HUES64 (cell line): ENCODE results near the gene TOX2.
A peak's percentile ranks its signal among the peaks of the same experiment; 100 is the strongest.

Experiments
- H3K27ac ChIP-seq: 2 replicates; pipeline ENCODE4 v1.7.0; 2013; ENCODE audit warnings: low read depth, low read length, inconsistent platforms
- H3K27me3 ChIP-seq: 2 replicates; pipeline ENCODE4 v1.6.1; 2013; ENCODE audit warnings: mild to moderate bottlenecking, low read length; ENCODE audit not compliant: insufficient read depth
- H3K36me3 ChIP-seq: 2 replicates; pipeline ENCODE4 v1.6.1; 2013; ENCODE audit warnings: mild to moderate bottlenecking, low read length; ENCODE audit not compliant: insufficient read depth
- H3K4me1 ChIP-seq: 2 replicates; pipeline ENCODE4 v1.6.1; 2013; ENCODE audit warnings: mild to moderate bottlenecking, low read length, moderate library complexity; ENCODE audit not compliant: insufficient read depth
- H3K4me3 ChIP-seq: 2 replicates; pipeline ENCODE4 v1.5.1; 2013; ENCODE audit warnings: mild to moderate bottlenecking, low read length, moderate library complexity
- H3K9ac ChIP-seq: 2 replicates; pipeline ENCODE4 v1.6.1; 2013; ENCODE audit warnings: mild to moderate bottlenecking, low read depth, low read length
- H3K9me3 ChIP-seq: 2 replicates; pipeline ENCODE4 v1.6.1; 2013; ENCODE audit warnings: low read depth, low read length; ENCODE audit not compliant: insufficient read depth
- WGBS: fragments of 150-250, 120-280 bp; methylation state at CpG from one replicate; pipeline ENCODE4 v1.1.7; 2013; ENCODE audit warnings: missing lambda C conversion rate; 5-methylcytosine and 5-hydroxymethylcytosine counted together

The TOX2 gene

GRCh38 chr20:43901296-43901695 is 13.4 kb upstream of the TOX2 start:
- 96% methylated on average over 3 of the region's 3 CpGs for WGBS
- Histone ChIP-seq H3K36me3 (no peaks in the 10 kb centered on the region), H3K4me3 (no peak overlapping the region), H3K4me1 (peaks cover 24% of the 10 kb centered on the region; the same call in 1 of the 2 replicates), H3K9me3 (0 out of 2 replicates have a peak, but pooled peaks cover 6% of the 10 kb centered on the region), H3K9ac (no peak overlapping the region), H3K27ac (no peak overlapping the region), H3K27me3 (no peaks in the 10 kb centered on the region)

GRCh38 chr20:43903953-43904826 is 10.5 kb upstream of the TOX2 start:
- no peak overlapping the region for H3K27ac ChIP-seq
- H3K9me3 ChIP-seq = peaks cover 15% of the 10 kb centered on the region
- H3K36me3 ChIP-seq = no peaks in the 10 kb centered on the region
- H3K4me1 ChIP-seq = peaks cover 24% of the 10 kb centered on the region; the same call in 1 of the 2 replicates
- no peak overlapping the region for H3K4me3 ChIP-seq
- WGBS = 50% methylated on average over 14 of the region's 14 CpGs
- no peaks in the 10 kb centered on the region for H3K27me3 ChIP-seq
- H3K9ac ChIP-seq = peak overlapping the region; percentile 50; the same call in 1 of the 2 replicates

GRCh38 chr20:43904827-43905177 is 9.8 kb upstream of the TOX2 start:
- no peaks in the 10 kb centered on the region for H3K27me3 ChIP-seq
- 90% methylated on average over 8 of the region's 8 CpGs for WGBS
- H3K27ac ChIP-seq = no peak overlapping the region
- H3K4me1 ChIP-seq = peaks cover 18% of the 10 kb centered on the region; the same call in 1 of the 2 replicates
- H3K4me3 ChIP-seq = no peak overlapping the region
- H3K36me3 ChIP-seq = no peaks in the 10 kb centered on the region
- peaks cover 15% of the 10 kb centered on the region for H3K9me3 ChIP-seq
- H3K9ac ChIP-seq = no peak overlapping the region

- peaks cover 9% of the 10 kb centered on the region for H3K9me3 ChIP-seq
- H3K4me3 ChIP-seq = no peak overlapping the region
- H3K4me1 ChIP-seq = peaks cover 8% of the 10 kb centered on the region; the same call in 1 of the 2 replicates
- no peak overlapping the region for H3K9ac ChIP-seq
- WGBS = 93% methylated on average over 2 of the region's 2 CpGs
- no peak overlapping the region for H3K27ac ChIP-seq
- H3K36me3 ChIP-seq = no peaks in the 10 kb centered on the region
- H3K27me3 ChIP-seq = no peaks in the 10 kb centered on the region
These were observed 8.1 kb upstream of the TOX2 start for GRCh38 chr20:43906505-43907034.

- Histone ChIP-seq H3K9ac (no peak overlapping the region), H3K4me1 (no peaks in the 10 kb centered on the region; the same call in 1 of the 2 replicates), H3K4me3 (no peak overlapping the region), H3K36me3 (no peaks in the 10 kb centered on the region), H3K27ac (no peak overlapping the region), H3K9me3 (peaks cover 14% of the 10 kb centered on the region), H3K27me3 (peaks cover 7% of the 10 kb centered on the region)
- WGBS = 78% methylated on average over 3 of the region's 3 CpGs
These were observed 5.4 kb upstream of the TOX2 start for GRCh38 chr20:43909211-43909610.

- no peak overlapping the region for H3K27ac ChIP-seq
- H3K36me3 ChIP-seq = no peaks in the 10 kb centered on the region
- peaks cover 9% of the 10 kb centered on the region for H3K27me3 ChIP-seq
- no peak overlapping the region for H3K4me3 ChIP-seq
- WGBS = 82% methylated on average over 5 of the region's 5 CpGs
- no peaks in the 10 kb centered on the region; the same call in 1 of the 2 replicates for H3K4me1 ChIP-seq
- H3K9ac ChIP-seq = no peak overlapping the region
- peaks cover 14% of the 10 kb centered on the region for H3K9me3 ChIP-seq
These were observed 4.9 kb upstream of the TOX2 start for GRCh38 chr20:43909720-43910119.

GRCh38 chr20:43910564-43910963 is 4.1 kb upstream of the TOX2 start:
- H3K4me1 ChIP-seq = no peaks in the 10 kb centered on the region
- H3K36me3 ChIP-seq = no peaks in the 10 kb centered on the region
- H3K4me3 ChIP-seq = no peak overlapping the region
- peaks cover 14% of the 10 kb centered on the region for H3K9me3 ChIP-seq
- H3K27ac ChIP-seq = no peak overlapping the region
- peaks cover 17% of the 10 kb centered on the region for H3K27me3 ChIP-seq
- WGBS = 83% methylated on average over 4 of the region's 4 CpGs
- H3K9ac ChIP-seq = no peak overlapping the region

GRCh38 chr20:43911066-43911465 is 3.6 kb upstream of the TOX2 start:
- WGBS = 62% methylated on average over 2 of the region's 2 CpGs
- Histone ChIP-seq H3K9me3 (peaks cover 14% of the 10 kb centered on the region), H3K27ac (no peak overlapping the region), H3K4me3 (no peak overlapping the region), H3K27me3 (peaks cover 22% of the 10 kb centered on the region), H3K9ac (no peak overlapping the region), H3K4me1 (no peaks in the 10 kb centered on the region), H3K36me3 (no peaks in the 10 kb centered on the region)

- H3K27ac ChIP-seq = no peak overlapping the region
- H3K36me3 ChIP-seq = no peaks in the 10 kb centered on the region
- H3K27me3 ChIP-seq = peaks cover 46% of the 10 kb centered on the region
- peak overlapping the region; percentile 61; the same call in 1 of the 2 replicates for H3K4me3 ChIP-seq
- H3K4me1 ChIP-seq = peaks cover 4% of the 10 kb centered on the region; the same call in 1 of the 2 replicates
- H3K9ac ChIP-seq = no peak overlapping the region
- 96% methylated on average over 3 of the region's 3 CpGs for WGBS
- peaks cover 5% of the 10 kb centered on the region for H3K9me3 ChIP-seq
These were observed 1.2 kb upstream of the TOX2 start for GRCh38 chr20:43913291-43914025.

- Histone ChIP-seq H3K36me3 (no peaks in the 10 kb centered on the region), H3K4me1 (peaks cover 4% of the 10 kb centered on the region; the same call in 1 of the 2 replicates), H3K27me3 (peaks cover 49% of the 10 kb centered on the region), H3K27ac (no peak overlapping the region), H3K9ac (no peak overlapping the region; the same call in 1 of the 2 replicates), H3K9me3 (peaks cover 4% of the 10 kb centered on the region; the same call in 1 of the 2 replicates), H3K4me3 (peak overlapping the region; percentile 55)
- 3% methylated on average over 66 of the region's 66 CpGs for WGBS
These were observed 790 bp downstream of the TOX2 start for GRCh38 chr20:43915211-43916072.
